ENCODE data around the gene RAI1. TPM values are rescaled to one million over a fixed set of nuclear protein-coding genes. Genes with fewer than 3 reads are reported as not detected.
A peak's percentile ranks its signal among the peaks of the same experiment; 100 is the strongest.
"Not testable (repeated sequence)": the region's sequence is repeated elsewhere in the genome, so short reads cannot be mapped to it uniquely, and the experiment has no call there.

Gene RAI1, protein sequence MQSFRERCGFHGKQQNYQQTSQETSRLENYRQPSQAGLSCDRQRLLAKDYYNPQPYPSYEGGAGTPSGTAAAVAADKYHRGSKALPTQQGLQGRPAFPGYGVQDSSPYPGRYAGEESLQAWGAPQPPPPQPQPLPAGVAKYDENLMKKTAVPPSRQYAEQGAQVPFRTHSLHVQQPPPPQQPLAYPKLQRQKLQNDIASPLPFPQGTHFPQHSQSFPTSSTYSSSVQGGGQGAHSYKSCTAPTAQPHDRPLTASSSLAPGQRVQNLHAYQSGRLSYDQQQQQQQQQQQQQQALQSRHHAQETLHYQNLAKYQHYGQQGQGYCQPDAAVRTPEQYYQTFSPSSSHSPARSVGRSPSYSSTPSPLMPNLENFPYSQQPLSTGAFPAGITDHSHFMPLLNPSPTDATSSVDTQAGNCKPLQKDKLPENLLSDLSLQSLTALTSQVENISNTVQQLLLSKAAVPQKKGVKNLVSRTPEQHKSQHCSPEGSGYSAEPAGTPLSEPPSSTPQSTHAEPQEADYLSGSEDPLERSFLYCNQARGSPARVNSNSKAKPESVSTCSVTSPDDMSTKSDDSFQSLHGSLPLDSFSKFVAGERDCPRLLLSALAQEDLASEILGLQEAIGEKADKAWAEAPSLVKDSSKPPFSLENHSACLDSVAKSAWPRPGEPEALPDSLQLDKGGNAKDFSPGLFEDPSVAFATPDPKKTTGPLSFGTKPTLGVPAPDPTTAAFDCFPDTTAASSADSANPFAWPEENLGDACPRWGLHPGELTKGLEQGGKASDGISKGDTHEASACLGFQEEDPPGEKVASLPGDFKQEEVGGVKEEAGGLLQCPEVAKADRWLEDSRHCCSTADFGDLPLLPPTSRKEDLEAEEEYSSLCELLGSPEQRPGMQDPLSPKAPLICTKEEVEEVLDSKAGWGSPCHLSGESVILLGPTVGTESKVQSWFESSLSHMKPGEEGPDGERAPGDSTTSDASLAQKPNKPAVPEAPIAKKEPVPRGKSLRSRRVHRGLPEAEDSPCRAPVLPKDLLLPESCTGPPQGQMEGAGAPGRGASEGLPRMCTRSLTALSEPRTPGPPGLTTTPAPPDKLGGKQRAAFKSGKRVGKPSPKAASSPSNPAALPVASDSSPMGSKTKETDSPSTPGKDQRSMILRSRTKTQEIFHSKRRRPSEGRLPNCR (N-terminal part only)
- 30.1 TPM for total RNA-seq
- long read RNA-seq, partial matches to known transcripts, result 39 of 51 reads
- long read RNA-seq, other reads (novel, unspliced or antisense), result 12 of 51 reads

DNA sequence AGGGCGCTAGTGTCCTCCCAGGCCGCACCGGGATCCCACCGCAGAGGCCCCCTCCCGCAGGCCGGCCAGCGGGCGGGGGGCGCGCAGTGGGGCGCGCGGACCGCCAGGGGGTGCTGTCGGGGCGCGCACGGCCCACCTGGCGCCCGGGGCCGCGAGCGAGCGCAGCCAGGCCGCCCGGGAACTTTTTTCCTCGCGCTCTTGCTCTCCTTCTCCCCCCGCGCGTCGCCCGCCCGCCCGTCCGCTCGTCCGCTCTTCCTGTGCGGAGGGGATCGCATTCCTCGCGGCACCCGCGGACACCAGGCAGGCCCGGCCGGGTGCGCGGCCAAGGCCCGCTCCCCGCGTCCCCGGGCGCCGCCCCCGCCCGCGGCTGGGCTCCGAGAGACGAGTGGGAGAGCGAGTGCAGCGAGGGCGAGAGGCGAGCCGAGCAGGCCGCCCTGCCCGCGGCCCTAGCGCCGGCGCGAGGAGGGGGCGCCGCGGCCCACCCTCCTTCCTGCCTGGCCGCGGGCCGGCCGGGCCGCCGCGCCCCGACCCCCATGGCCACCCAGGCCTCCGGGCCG lies at the start of gene RAI1:
Gene RAI1, plus strand, starts transcription at position 272 of the 557 bp plus-strand sequence. CDS start 111,491 bp downstream, outside the sequence.
- DNase-seq (peak; percentile 90), ATAC-seq (peak; percentile 64)
- intact Hi-C loops (cut with micrococcal nuclease), result loop anchor here (10.0 kb wide), 1 partner anchor 174 kb away; no protein-coding TSS in a partner anchor

DNA sequence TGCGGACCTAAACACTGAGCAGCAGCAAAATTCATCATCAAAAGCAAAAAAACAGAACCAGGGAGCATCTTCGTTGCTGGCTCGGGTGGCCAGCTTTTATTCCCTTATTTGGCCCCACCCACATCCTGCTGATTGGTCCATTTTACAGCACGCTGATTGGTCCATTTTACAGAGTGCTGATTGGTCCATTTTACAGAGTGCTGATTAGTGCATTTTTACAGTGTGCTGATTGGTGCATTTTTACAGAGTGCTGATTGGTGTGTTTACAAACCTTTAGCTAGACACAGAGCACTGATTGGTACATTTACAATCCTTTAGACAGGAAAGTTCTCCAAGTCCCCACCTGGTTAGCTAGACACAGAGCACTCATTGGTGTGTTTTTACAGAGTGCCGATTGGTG lies 48.6 kb upstream of the RAI1 start:
- ATAC-seq; intact Hi-C loops (cut with micrococcal nuclease); DNase-seq: not testable (repeated sequence)

DNA sequence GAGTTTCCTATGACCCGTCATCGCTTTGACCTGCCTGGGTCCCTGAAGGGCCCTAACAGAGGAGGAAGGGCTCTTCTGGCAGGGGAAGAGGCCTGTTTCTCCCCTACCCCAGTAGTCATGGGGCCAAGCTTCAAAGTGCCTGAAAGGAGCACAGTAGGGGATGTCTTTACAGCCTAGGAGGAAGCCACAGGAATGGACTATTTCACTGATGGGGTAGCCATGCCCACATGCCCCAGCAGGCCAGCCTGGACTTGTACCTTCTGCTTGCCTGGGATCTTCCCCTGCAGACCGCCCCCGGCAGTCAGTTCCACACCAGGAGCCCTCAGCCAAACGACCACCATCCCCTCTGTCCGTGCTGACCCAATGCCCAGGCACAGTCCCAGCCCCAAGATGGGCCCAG lies 47.9 kb upstream of the RAI1 start:
- intact Hi-C loops (cut with micrococcal nuclease), result no loop called here
- ATAC-seq (no peak), DNase-seq (no peak)

DNA sequence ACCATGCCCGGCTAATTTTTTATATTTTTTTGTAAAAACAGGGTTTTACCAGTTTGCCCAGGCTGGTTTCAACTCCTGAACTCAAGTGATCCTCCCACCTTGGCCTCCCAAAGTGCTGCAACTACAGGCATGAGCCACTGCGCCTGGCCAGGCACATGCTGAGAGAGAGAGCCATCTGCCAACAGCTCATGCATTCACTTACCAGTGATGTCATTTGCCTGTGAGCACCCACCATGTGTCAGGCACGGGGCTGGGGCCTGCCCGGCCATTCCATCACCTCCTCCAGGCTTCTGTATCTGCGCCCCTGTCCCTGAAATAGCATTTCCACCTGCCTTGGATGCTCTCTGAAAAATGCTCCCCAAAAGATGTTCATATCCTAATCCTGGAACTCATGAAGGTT lies 46.1 kb upstream of the RAI1 start:
- no peak for ATAC-seq
- DNase-seq, result no peak
- intact Hi-C loops (cut with micrococcal nuclease), result no loop called here

DNA sequence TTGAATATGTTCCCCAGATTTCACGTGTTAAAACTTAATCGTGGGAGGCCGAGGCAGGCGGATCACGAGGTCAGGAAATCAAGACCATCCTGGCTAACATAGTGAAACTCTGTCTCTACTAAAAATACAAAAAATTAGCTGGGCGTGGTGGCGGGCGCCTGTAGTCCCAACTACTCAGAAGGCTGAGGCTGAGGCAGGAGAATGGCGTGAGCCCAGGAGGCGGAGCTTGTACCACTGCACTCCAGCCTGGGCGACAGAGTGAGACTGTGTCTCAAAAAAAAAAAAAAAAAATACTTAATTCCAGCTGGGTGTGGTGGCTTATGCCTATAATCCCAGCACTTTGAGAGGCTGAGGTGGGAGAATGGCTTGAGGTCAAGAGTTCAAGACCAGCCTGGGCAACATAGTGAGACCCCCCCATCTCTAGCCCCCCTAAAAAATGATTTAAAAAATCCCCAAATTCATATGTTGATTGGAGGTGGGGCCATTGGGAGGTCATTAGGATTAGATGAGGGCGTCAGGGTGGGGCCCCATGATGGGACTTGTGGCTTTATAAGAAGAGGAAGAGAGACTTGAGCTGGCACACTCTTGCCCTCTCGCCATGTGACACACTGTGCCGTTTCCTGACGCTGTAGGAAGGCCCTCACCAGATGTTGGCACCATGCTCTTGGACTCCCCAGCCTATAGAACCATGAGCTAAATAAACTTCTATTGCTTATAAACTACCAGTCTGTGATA lies 45.6 kb upstream of the RAI1 start:
- ATAC-seq; DNase-seq; intact Hi-C loops (cut with micrococcal nuclease): not testable (repeated sequence)

DNA sequence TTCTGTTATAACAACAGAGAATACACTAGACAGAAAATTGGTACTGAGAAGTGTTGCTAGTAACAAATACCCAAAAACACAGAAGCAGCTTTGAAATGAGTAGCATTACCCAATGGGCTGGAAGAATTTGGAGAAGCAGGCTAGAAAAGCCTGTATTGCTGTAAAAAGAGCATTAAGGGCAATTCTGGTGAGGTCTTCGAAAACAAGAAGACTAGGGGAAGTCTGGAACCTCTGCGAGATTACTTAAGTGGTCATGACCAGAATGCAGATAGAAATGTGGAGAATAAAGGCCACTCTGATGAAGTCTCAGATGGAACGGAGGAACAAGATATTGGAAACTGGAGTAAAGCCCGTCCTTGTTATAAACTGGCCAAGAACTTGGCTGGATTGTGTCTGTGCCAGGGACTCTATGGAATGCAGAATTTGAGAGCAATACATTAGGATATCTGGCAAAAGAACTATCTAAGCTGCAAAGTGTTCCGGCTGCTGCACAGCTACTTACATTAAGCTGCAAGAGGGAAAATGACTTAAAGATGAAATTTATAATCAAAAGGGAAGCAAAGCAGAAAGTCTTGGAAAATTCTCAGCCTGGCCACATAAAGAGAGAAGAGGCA lies 44.9 kb upstream of the RAI1 start:
- intact Hi-C loops (cut with micrococcal nuclease), result no loop called here
- DNase-seq, result no peak
- no peak for ATAC-seq

DNA sequence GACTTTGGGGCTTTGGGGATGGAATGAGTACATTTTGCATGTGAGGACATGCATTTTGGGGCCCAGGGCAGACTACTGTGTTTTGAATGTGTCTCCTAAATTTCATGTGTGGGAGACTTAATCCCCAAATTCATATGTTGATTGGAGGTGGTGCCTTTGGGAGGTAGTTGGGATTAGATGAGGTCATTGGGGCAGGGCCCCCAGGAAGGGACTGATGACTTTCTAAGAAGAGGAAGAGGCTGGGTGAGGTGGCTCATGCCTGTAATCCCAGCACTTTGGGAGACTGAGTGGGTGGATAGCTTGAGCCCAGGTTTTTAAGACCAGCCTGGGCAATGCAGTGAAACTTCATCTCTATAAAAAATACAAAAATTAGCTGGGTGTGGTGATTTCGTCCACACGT lies 42.8 kb upstream of the RAI1 start:
- intact Hi-C loops (cut with micrococcal nuclease), result no loop called here
- no peak for ATAC-seq

DNA sequence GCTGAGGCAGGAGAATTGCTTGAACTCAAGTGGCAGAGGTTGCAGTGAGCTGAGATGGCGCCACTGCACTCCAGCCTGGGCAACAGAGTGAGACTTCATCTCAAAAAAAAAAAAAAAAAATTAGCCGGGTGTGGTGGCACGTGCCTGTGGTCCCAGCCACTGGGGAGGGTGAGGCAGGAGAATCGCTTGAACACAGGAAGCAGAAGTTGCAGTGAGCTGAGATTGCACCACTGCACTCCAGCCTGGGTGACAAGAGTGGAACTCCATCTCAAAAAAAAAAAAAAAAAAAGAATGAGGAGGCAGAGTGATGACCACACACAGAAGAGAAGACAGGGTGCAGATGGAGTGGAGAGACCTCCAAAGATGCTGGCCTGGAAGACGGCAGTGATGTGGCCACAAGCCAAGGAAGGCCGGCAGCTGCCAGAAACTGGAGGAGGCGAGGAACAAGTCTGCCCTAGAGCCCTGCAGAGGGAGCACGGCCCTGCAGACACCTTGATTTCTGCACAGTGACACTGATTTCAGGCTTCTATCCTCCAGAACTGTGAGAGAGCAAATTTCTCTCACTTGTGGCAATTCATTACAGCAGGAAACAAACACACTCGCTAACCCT lies 41.5 kb upstream of the RAI1 start:
- peak; percentile 40 for DNase-seq
- intact Hi-C loops (cut with micrococcal nuclease), result loop anchor here (5.0 kb wide), 1 partner anchor 282 kb away; no protein-coding TSS in a partner anchor
- not testable (repeated sequence) for ATAC-seq

More for the DNA sequence above, 42.8 kb upstream of the RAI1 start:
- no peak for DNase-seq

DNA sequence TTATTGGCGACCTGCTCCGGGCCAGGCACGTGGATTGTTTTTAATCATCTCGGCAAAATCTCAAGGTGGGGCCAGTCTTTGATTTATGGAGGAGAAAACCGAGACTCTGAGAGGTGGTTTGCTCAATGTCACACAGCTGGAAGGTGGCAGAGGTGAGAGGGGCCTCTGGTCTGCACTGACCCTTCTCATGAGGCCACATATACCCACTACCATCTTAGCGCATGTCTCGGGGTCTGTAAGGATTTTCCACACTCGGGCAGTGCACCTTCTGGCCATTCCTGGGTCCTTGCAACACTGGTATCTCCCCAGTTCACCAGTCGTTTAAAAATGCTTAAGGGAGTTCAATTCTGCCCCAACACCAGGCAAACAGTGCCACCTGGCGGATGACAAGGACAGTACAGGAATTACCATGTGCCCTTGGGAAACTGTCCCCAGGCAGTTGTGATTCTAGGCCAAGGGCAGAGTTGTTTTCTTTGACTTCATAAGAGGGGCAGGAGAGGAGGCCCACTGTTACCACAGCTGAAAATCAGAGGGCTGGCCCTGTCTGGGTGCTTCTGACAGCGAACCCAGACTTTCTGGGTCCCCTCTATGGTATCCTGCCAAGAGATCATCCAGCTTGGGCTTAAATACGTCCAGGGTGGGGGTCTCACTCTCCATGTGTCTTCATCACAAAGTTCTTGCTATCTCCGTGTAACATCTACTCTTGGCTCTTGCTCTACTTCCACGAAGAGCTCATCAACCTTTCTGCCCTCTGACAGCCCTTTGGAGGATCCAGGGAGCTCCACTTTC lies 39.4 kb upstream of the RAI1 start:
- DNase-seq (peak; percentile 78), ATAC-seq (peak; percentile 92)
- intact Hi-C loops (cut with micrococcal nuclease), result loop anchor here (5.0 kb wide), 1 partner anchor 285 kb away; no protein-coding TSS in a partner anchor

DNA sequence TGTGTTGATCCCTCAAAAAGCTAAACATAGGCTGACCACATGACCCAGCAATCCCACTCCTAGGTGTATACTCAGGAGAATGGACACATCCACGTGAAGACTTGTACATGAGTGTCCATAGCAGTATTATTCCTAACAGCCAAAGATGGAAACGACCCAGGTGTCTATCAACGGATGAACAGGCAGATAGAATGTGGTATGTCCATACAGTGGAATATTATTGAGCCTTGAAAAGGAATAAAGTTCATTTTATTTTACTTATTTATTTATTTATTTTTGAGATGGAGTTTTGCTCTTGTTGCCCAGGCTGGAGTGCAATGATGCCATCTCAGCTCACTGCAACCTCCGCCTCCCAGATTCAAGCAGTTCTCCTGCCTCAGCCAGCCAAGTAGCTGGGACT lies 36.1 kb upstream of the RAI1 start:
- DNase-seq; intact Hi-C loops (cut with micrococcal nuclease); ATAC-seq: not testable (repeated sequence)

DNA sequence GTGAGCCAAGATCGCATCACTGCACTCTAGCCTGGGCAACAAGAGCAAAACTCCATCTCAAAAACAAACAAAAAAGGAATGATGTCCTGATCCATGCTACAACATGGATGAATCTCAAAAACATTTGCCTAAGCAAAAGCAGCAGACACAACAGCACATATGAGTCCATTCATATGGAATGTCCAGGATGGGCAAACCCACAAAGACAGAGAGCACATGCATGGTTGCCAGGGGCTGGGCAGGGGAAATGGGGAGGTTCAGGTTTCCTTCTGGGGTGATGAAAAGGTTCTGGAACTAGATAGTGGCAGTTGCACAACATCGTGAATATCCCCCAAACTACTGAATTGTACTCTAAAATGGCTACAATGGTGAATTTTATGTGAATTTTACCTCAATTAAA lies 35.3 kb upstream of the RAI1 start:
- ATAC-seq, result no peak
- intact Hi-C loops (cut with micrococcal nuclease), result no loop called here
- DNase-seq, result no peak

DNA sequence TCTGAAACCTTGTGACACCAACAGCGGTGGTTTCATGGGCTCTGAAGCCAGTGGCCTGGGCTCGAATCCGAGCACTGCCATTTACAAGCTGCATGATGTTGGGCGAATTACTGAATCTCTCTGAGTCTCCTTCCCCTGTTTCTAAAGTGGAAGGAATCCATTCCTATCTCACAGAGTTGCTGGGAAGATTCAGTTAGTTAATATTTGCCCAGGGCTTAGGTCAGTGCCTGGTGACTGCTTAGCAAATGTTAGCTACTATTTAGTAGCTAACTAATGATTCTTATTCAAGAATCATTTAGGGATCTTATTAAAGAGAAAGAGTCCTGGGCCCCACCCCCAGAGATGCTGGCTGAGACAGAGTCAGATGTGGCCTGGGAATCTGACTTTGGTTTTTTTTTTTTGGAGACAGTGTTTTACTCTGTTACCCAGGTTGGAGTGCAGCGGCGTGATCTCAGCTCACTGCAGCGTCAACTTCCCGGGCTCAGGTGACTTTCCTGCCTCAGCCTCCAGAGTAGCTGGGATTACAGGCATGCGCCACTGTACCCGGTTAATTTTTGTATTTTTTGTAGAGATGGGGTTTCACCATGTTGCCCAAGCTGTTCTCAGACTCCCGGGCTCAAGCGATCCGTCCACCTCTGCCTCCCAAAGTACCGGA lies 33.6 kb upstream of the RAI1 start:
- no peak for DNase-seq
- intact Hi-C loops (cut with micrococcal nuclease), result no loop called here
- no peak for ATAC-seq

DNA sequence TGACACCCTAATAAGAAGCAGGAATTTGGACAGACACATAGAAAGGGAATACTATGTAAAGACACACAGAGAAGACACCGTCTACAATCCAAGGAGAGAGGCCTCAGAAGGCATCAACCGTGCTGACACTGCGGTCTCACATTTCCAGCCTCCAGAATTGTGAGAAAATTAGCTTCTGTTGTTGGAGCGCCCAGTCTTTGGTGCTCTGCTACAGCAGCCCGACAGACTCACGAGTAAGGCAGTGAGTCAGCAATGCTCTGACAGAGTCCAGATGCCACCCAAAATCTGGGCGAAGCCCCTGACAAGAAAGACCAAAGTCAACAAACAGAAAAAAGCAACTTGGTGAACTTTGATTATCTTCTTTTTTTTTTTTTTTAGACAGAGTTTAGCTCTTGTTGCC lies 32.5 kb upstream of the RAI1 start:
- DNase-seq (no peak), ATAC-seq (no peak)
- intact Hi-C loops (cut with micrococcal nuclease), result no loop called here

DNA sequence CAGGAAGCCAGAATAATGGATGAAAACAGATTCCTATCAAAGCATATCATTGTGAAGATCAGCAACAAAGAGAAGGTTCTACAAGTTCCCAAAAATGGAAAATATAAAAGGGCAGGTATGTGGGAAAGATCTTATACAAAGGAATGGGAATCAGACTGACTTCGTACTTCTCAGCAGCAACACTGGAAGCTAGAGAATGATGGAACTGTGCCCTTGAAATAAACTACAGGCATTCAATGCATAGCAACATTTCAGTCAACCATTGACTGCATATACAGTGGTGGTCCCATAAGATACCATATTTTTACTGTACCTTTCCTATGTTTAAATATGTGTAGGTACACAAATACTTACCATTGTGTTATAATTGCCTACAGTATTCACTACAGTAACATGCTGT lies 30.3 kb upstream of the RAI1 start:
- DNase-seq (no peak), ATAC-seq (no peak)
- intact Hi-C loops (cut with micrococcal nuclease), result no loop called here

DNA sequence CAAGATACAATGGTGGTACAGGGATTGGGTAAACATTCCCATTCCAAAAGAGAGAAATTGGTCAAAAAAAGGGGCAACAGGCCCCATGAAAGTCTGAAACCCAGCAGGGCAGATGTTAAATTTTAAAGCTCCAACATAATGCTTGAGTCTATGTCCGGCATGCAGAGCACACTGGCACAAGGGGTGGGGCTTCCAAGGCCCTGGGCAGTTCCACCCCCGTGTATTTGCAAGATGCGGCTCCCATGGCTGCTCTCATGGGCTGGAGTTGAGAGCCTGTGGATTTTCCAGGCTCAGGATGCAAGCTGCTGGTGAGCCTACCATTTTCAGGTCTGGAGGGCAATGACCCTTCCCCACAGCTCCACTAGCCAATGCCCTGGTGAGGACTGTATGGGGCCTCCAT lies 27.9 kb upstream of the RAI1 start:
- ATAC-seq (no peak), DNase-seq (no peak)
- intact Hi-C loops (cut with micrococcal nuclease), result no loop called here

DNA sequence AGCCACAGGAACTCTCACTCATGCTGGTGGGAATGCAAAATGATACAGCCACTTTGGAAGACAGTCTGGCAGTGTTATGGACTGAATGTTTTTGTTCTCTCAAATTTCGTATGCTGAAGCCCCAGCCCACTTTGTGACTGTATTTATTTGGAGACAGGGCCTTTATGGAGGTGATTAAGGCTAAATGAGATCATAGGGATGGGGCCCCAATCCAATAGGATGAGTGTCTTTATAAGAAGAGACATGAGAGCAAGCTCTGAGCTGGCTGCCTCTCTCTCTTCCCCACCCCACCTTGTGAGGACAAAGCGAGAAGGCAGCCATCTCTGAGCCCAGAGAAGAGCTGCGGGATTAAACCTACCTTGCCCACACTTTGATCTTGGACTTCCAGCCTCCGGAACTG lies 21.9 kb upstream of the RAI1 start:
- no peak for ATAC-seq
- no peak for DNase-seq
- intact Hi-C loops (cut with micrococcal nuclease), result no loop called here
